Dendritic cell treated with granulocyte-macrophage colony-stimulating factor and Interleukin-4, amounts not matched to agents 40 ng/mL and 50 ng/mL, for 4 days (primary cell): Measurements from ENCODE around the gene CREB3L2.
A peak's percentile ranks its signal among the peaks of the same experiment; 100 is the strongest.
"Not testable (repeated sequence)": the region's sequence is repeated elsewhere in the genome, so short reads cannot be mapped to it uniquely, and the experiment has no call there.

Experiments
- H3K27ac Mint-ChIP-seq: one replicate; pipeline ENCODE4 v1.8.0; 2022; ENCODE audit warnings: mild to moderate bottlenecking, mixed read lengths
- H3K27me3 Mint-ChIP-seq: one replicate; pipeline ENCODE4 v1.8.0; 2022; ENCODE audit warnings: mild to moderate bottlenecking, mixed read lengths
- H3K36me3 Mint-ChIP-seq: one replicate; pipeline ENCODE4 v1.8.0; 2022; ENCODE audit warnings: low read depth, mixed read lengths
- H3K4me1 Mint-ChIP-seq: one replicate; pipeline ENCODE4 v1.8.0; 2022; ENCODE audit warnings: low read depth, mixed read lengths
- H3K4me3 Mint-ChIP-seq: one replicate; pipeline ENCODE4 v1.8.0; 2022; ENCODE audit warnings: mild to moderate bottlenecking, moderate library complexity, mixed read lengths
- H3K9me3 Mint-ChIP-seq: one replicate; pipeline ENCODE4 v1.8.0; 2022; ENCODE audit warnings: mixed read lengths
- intact Hi-C: fragments of 100-400 bp; cut with micrococcal nuclease; formaldehyde crosslinking; loops from one replicate; pipeline ENCODE4 v1.15.0; 2022

CREB3L2 gene

GRCh38 chr7:137928626-137929025, 73.3 kb downstream of the CREB3L2 start:
- intact Hi-C loops = no loop called here
- peaks cover 50% of the 10 kb centered on the region for H3K36me3 Mint-ChIP-seq
- H3K9me3 Mint-ChIP-seq = peaks cover 11% of the 10 kb centered on the region
- H3K4me3 Mint-ChIP-seq = no peak overlapping the region
- peaks cover 42% of the 10 kb centered on the region for H3K4me1 Mint-ChIP-seq
- H3K27ac Mint-ChIP-seq = no peak overlapping the region
- no peaks in the 10 kb centered on the region for H3K27me3 Mint-ChIP-seq

- Mint-ChIP-seq H3K36me3 (peaks cover 49% of the 10 kb centered on the region), H3K4me3 (no peak overlapping the region), H3K9me3 (peaks cover 11% of the 10 kb centered on the region), H3K27ac (no peak overlapping the region), H3K4me1 (peaks cover 35% of the 10 kb centered on the region), H3K27me3 (no peaks in the 10 kb centered on the region)
- intact Hi-C loops = no loop called here
Observed at GRCh38 chr7:137927386-137927785, 74.5 kb downstream of the CREB3L2 start.

- H3K27ac Mint-ChIP-seq, intact Hi-C loops, H3K27me3 Mint-ChIP-seq, H3K4me3 Mint-ChIP-seq: not testable (repeated sequence)
- Mint-ChIP-seq H3K9me3 (peaks cover 11% of the 10 kb centered on the region), H3K4me1 (peaks cover 32% of the 10 kb centered on the region), H3K36me3 (peaks cover 54% of the 10 kb centered on the region)
Observed at GRCh38 chr7:137926206-137926605, 75.7 kb downstream of the CREB3L2 start.

GRCh38 chr7:137925754-137926153, 76.1 kb downstream of the CREB3L2 start:
- intact Hi-C loops = no loop called here
- no peaks in the 10 kb centered on the region for H3K27me3 Mint-ChIP-seq
- H3K4me1 Mint-ChIP-seq = peaks cover 31% of the 10 kb centered on the region
- peaks cover 11% of the 10 kb centered on the region for H3K9me3 Mint-ChIP-seq
- peaks cover 59% of the 10 kb centered on the region for H3K36me3 Mint-ChIP-seq
- H3K4me3 Mint-ChIP-seq = no peak overlapping the region
- H3K27ac Mint-ChIP-seq = no peak overlapping the region

GRCh38 chr7:137925091-137925490, 76.8 kb downstream of the CREB3L2 start:
- Mint-ChIP-seq H3K9me3 (peaks cover 11% of the 10 kb centered on the region), H3K36me3 (peaks cover 61% of the 10 kb centered on the region), H3K27ac (peak overlapping the region; percentile 57), H3K4me1 (peaks cover 24% of the 10 kb centered on the region), H3K4me3 (no peak overlapping the region), H3K27me3 (no peaks in the 10 kb centered on the region)
- intact Hi-C loops = no loop called here

- Mint-ChIP-seq H3K4me3 (no peak overlapping the region), H3K36me3 (peaks cover 64% of the 10 kb centered on the region), H3K27me3 (no peaks in the 10 kb centered on the region), H3K9me3 (peaks cover 11% of the 10 kb centered on the region), H3K27ac (peak overlapping the region; percentile 3), H3K4me1 (peaks cover 24% of the 10 kb centered on the region)
- intact Hi-C loops = no loop called here
Observed at GRCh38 chr7:137923380-137923779, 78.5 kb downstream of the CREB3L2 start.

GRCh38 chr7:137920637-137921399, 81.1 kb downstream of the CREB3L2 start:
- H3K9me3 Mint-ChIP-seq = no peaks in the 10 kb centered on the region
- H3K27me3 Mint-ChIP-seq = no peaks in the 10 kb centered on the region
- intact Hi-C loops = no loop called here
- H3K36me3 Mint-ChIP-seq = peaks cover 53% of the 10 kb centered on the region
- no peak overlapping the region for H3K27ac Mint-ChIP-seq
- no peak overlapping the region for H3K4me3 Mint-ChIP-seq
- H3K4me1 Mint-ChIP-seq = peaks cover 24% of the 10 kb centered on the region

- peaks cover 53% of the 10 kb centered on the region for H3K36me3 Mint-ChIP-seq
- no peak overlapping the region for H3K27ac Mint-ChIP-seq
- H3K4me3 Mint-ChIP-seq = no peak overlapping the region
- intact Hi-C loops = no loop called here
- no peaks in the 10 kb centered on the region for H3K9me3 Mint-ChIP-seq
- H3K27me3 Mint-ChIP-seq = no peaks in the 10 kb centered on the region
- peaks cover 21% of the 10 kb centered on the region for H3K4me1 Mint-ChIP-seq
Observed at GRCh38 chr7:137919987-137920386, 81.9 kb downstream of the CREB3L2 start.

GRCh38 chr7:137916980-137917645, 84.8 kb downstream of the CREB3L2 start:
- Mint-ChIP-seq H3K4me3 (no peak overlapping the region), H3K9me3 (no peaks in the 10 kb centered on the region), H3K36me3 (peaks cover 66% of the 10 kb centered on the region), H3K4me1 (peaks cover 4% of the 10 kb centered on the region), H3K27me3 (no peaks in the 10 kb centered on the region), H3K27ac (no peak overlapping the region)
- intact Hi-C loops = no loop called here

GRCh38 chr7:137916564-137916963, 85.3 kb downstream of the CREB3L2 start:
- no peaks in the 10 kb centered on the region for H3K9me3 Mint-ChIP-seq
- H3K27me3 Mint-ChIP-seq = no peaks in the 10 kb centered on the region
- peak overlapping the region; percentile 36 for H3K27ac Mint-ChIP-seq
- H3K36me3 Mint-ChIP-seq = peaks cover 66% of the 10 kb centered on the region
- H3K4me1 Mint-ChIP-seq = no peaks in the 10 kb centered on the region
- H3K4me3 Mint-ChIP-seq = no peak overlapping the region
- intact Hi-C loops = no loop called here

GRCh38 chr7:137915266-137915665, 86.6 kb downstream of the CREB3L2 start:
- no peak overlapping the region for H3K27ac Mint-ChIP-seq
- H3K27me3 Mint-ChIP-seq = no peaks in the 10 kb centered on the region
- no peaks in the 10 kb centered on the region for H3K4me1 Mint-ChIP-seq
- H3K9me3 Mint-ChIP-seq = no peaks in the 10 kb centered on the region
- no peak overlapping the region for H3K4me3 Mint-ChIP-seq
- H3K36me3 Mint-ChIP-seq = peaks cover 67% of the 10 kb centered on the region
- intact Hi-C loops = no loop called here

- H3K4me3 Mint-ChIP-seq = no peak overlapping the region
- no peaks in the 10 kb centered on the region for H3K4me1 Mint-ChIP-seq
- H3K27me3 Mint-ChIP-seq = no peaks in the 10 kb centered on the region
- H3K36me3 Mint-ChIP-seq = peaks cover 80% of the 10 kb centered on the region
- intact Hi-C loops = no loop called here
- no peak overlapping the region for H3K27ac Mint-ChIP-seq
- no peaks in the 10 kb centered on the region for H3K9me3 Mint-ChIP-seq
Observed at GRCh38 chr7:137913985-137914384, 87.9 kb downstream of the CREB3L2 start.

- Mint-ChIP-seq H3K27ac (no peak overlapping the region), H3K27me3 (no peaks in the 10 kb centered on the region), H3K4me1 (no peaks in the 10 kb centered on the region), H3K36me3 (peaks cover 94% of the 10 kb centered on the region), H3K4me3 (no peak overlapping the region), H3K9me3 (no peaks in the 10 kb centered on the region)
- intact Hi-C loops = no loop called here
Observed at GRCh38 chr7:137909042-137909441, 92.8 kb downstream of the CREB3L2 start.

- Mint-ChIP-seq H3K27me3 (no peaks in the 10 kb centered on the region), H3K4me1 (no peaks in the 10 kb centered on the region), H3K4me3 (no peak overlapping the region), H3K27ac (no peak overlapping the region), H3K36me3 (peaks cover 85% of the 10 kb centered on the region), H3K9me3 (no peaks in the 10 kb centered on the region)
- intact Hi-C loops = no loop called here
Observed at GRCh38 chr7:137908106-137908505, 93.8 kb downstream of the CREB3L2 start.
